Stimulated activated CD4-positive, alpha-beta T cell treated with anti-CD3 and anti-CD28 coated beads, Interleukin-4, amount 100 ng/mL, for 24 hours (primary cell): Measurements from ENCODE around the gene PNKD.
A peak's percentile ranks its signal among the peaks of the same experiment; 100 is the strongest.

ENCODE experiments used
- DNase-seq: peaks from one replicate; pipeline ENCODE4 v3.0.0-alpha.2; 2020

Gene PNKD, protein sequence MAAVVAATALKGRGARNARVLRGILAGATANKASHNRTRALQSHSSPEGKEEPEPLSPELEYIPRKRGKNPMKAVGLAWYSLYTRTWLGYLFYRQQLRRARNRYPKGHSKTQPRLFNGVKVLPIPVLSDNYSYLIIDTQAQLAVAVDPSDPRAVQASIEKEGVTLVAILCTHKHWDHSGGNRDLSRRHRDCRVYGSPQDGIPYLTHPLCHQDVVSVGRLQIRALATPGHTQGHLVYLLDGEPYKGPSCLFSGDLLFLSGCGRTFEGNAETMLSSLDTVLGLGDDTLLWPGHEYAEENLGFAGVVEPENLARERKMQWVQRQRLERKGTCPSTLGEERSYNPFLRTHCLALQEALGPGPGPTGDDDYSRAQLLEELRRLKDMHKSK

GRCh38 chr2:218269900-218270720, at the start of gene PNKD, which contains the start of gene AAMP:
PNKD (plus strand) TSS chr2:218270519; CDS start chr2:218270536, 17 bp downstream.
AAMP (minus strand) TSS chr2:218270137; CDS start chr2:218270086, 51 bp downstream.
- peak; percentile 100 for DNase-seq

- DNase-seq = no peak
Measured at GRCh38 chr2:218221000-218221399, 49.3 kb upstream of the PNKD start.

DNA sequence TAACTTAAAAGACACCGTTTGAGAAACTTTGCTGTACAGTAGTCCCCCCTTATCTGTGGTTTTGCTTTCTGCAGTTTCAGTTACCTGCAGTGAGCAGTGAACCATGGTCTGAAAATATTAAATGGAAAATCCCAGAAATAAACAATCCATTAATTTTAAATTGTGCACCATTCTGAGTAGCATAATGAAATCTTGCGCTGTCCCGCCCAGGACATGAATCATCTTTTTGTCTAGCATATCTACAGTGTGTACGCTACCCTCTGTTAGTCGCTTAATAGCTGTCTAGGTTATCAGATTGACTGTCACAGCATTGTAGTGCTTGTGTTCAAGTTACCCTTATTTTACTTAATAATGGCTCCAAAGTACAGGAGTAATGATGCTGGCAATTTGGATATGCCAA, 47.3 kb upstream of the PNKD start:
- DNase-seq = peak; percentile 18

DNA sequence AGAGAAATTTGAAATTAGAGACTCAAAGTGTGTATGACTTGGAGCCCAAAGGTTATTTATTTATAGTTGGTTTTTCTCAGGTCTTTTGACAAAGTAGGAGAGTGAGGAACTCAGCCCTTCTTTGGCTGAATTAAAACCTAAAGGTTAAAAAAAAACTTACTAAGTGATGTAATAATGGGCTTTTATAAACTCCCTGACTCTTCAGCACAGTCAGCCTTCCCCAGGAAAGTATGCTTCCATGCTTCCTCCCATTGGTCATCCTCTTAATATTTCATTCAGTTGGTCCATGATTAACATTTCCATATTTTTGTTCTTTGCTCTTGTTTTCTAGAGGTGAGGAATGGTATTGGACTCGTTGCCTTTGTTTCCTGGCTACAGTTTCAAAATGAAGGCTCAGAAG, 46.1 kb upstream of the PNKD start:
- DNase-seq = no peak

DNA sequence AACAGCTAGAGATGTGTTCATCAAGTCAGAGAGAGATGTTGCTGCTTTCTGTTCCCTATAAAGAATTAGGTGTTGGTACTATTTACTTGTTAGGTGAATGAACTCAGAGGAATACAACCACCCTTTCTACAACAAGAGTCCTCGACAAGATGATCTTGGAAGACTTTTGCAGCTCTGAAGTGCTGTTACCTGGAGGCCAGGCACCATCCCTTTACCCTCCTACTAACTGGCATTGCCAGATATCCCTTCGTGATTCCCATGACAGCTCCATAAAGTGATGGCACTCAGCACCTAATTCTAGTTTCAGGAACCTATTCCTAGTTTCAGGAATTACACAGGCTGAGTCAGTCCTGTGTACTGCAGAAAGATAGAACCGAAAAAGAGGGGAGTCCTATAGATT, 43.4 kb upstream of the PNKD start:
- no peak for DNase-seq

DNA sequence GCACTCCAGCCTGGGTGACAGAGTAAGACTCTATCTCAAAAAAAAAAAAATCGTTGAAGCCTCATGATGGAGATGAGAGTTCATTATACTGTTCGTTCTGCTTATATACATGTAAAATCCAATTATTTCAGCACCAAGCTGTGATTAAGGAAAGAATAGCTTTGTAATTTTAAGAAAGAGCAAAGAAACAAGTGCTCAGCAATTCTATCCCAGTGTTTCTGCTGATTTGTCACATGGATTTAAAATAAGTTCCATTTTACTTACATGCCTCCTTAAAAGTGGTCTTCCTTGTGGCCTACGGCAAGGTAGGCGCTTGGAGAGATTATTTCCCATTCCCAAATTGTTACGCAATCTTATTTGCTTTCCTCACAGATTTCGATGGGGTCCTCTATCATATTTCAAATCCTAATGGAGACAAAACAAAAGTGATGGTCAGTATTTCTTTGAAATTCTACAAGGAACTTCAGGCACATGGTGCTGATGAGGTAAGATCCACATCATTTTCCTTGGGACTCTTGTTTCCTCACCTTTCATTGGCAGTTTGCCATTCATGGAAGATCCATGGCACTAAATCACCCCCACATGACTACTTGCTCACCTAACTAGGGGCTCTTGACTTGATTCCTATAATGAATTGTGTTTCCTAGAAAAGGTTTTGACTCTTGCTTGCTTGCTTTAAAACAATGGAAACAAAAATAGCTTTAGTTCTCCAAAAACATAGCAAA, 41.8 kb upstream of the PNKD start:
- DNase-seq = no peak

- peak; percentile 58 for DNase-seq
Measured at GRCh38 chr2:218229239-218229638, 41.1 kb upstream of the PNKD start.

GRCh38 chr2:218229851-218230250, 40.5 kb upstream of the PNKD start:
- DNase-seq = no peak

DNA sequence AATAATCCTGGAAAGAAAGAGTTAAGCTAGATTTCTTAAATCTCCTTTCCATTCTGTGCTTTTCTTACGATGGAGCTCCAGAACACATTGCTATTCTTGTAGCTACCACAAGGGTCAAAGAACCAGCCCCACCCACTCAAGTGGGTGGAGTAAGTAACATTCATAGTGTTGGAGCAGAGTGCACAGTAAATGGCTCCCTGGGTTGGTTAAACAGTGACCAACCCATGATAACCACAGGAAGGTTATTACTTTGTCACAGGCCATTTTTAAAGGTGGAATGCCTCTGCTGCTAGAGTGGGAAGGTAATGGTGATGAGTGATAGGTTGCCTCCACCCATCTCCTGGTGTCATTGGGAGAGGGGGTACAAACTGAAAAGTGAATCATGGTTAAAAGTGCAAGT, 39.4 kb upstream of the PNKD start:
- peak; percentile 40 for DNase-seq

DNA sequence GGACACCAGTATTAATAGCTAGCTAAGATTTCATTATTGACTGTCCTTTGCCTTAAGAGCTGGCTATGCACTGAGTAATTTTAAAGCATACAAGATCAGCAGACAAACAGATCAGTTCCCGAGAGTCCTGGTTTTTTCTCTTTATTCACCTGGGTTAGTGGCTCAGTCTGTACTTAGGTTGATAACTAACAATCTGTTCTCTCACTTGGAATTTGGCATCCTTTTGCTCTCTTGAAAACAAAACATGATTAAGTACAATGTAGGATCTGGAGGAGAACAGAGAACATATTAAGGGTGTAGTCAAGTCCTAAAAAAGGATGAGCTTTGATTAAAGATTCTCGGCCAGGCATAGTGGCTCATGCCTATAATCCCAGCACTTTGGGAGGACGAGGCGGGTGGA, 36.8 kb upstream of the PNKD start:
- no peak for DNase-seq

GRCh38 chr2:218234521-218234920, 35.8 kb upstream of the PNKD start:
- no peak for DNase-seq

DNA sequence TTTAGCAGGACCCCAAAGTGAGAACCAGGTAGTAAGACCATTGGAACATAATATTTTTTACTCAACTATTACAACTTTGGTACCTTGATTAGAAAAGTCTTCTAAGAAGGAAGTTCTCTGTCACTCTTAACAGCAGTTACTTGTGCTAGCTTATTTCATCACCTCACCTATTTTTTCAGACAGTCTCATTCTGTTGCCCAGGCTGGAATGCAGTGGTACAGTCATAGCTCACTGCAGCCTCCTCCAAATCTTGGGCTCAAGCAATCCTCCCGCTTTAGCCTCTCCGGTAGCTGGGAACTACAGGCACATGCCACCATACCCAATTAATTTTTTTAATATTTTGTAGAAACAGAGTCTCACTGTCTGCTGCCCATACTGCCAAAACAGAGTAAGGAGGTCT, 35.3 kb upstream of the PNKD start:
- DNase-seq = no peak

GRCh38 chr2:218236829-218237228, 33.5 kb upstream of the PNKD start:
- DNase-seq = no peak

DNA sequence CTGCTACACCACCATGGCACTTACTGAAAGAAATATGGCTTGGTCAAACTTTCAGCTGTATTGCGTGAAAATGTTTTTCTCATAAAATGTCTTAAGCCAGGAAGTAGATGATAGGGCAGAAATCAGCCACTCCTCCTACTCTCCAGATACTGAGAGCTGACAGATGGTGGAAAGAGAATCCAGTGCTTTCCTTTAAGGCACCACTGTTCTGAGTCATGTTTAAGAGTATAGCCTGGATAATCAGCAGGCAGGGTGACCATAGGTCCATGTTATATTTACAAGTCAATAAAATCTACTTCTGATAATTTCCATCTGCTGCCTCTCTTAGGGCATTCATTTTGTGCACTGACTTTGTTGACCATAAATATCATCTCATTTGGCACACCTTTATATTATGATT, 31.4 kb upstream of the PNKD start:
- no peak for DNase-seq

DNA sequence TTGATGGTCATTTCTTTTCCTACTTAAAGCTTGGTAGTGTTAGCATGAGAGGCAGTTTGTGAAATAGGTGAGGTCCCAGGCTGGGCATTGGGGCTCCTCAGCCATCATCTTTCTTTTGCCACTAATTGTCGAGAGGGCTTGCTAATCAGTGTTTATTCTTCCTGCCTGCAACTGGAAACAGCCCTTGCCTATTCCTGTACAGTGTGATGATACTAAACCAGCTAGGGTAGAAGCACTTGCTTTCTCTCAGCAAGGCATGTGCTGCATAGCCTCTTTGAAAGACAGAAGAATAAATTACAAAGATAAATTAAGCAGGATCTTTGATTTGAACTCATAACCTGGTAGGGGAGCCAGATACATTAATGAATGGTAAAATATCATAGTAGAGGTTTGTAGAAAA, 26.1 kb upstream of the PNKD start:
- DNase-seq = no peak

GRCh38 chr2:218244665-218245064, 25.7 kb upstream of the PNKD start:
- no peak for DNase-seq

DNA sequence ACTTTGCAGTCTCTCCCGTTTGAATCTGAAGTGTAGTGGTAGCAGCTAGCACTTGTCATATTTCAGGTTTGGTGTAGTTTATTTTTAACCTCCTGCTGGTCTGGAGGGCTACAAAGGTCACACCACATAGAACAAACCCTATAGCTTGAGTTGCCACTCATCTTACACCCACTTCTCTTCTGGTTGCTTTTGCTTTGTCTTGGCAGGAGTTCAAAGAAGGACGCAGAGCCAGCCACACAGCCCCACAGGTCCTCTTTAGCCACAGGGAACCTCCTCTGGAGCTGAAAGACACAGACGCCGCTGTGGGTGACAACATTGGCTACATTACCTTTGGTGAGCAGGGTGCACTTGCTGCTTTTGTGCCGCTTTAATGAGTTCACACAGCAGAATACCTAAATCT, 25.1 kb upstream of the PNKD start:
- DNase-seq = no peak

DNA sequence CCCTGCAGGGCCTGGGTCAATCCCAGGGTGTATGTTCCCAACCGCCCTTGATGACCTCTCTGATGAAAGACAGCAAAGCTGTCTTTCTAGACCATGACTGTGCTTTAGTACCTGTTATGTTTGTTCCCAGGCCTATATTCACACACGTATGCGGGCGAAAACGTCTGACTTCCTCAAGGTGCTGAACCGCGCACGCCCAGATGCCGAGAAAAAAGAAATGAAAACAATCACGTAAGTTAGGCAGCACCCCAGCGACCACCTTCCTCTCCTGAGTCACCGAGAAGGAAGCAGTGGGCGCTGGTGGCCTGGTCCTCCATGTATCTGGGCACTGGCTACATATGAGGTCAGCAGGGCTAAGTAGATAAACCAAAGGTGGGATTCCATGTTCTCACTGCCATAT, 20.6 kb upstream of the PNKD start:
- DNase-seq = no peak

GRCh38 chr2:218252509-218253231, 17.6 kb upstream of the PNKD start:
- DNase-seq = no peak

GRCh38 chr2:218253232-218253625, 17.1 kb upstream of the PNKD start:
- no peak for DNase-seq

GRCh38 chr2:218255446-218255845, 14.9 kb upstream of the PNKD start:
- no peak for DNase-seq

DNA sequence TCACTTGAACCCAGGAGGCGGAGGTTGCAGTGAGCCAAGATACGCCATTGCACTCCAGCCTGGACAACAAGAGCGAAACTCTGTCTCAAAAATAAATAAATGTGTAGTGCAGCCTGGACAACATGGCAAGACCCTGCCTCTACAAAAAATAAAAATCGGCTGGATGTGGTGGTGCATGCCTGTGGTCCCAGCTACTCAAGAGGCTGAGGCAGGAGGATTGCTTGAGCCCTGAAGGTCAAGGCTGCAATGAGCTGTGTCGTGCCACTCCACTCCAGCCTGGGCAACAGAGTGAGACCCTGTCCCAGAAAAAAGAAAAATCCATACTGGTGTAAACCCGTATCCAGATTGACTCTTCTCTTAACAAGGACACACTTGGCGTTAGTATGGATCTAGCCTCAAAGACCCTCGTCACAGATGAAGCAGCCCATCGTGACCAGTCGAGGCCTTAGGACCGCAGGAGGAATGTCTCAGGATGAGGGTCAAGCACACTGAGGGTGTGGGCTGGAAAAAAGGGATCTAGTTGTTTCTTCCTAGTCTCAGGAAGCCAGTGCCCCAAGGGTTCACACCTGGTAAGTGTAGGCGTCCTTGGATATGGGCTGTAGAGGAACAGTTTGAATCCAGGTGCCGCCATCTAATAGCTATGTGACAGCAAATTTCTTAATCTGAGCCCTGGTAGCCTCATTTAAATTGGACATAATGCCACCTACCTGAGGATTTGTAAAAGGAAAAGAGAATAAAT, 13.5 kb upstream of the PNKD start:
- no peak for DNase-seq
